Endothelial cell of umbilical vein (primary cell): ENCODE data around the gene MEN1. TPM values are rescaled to one million over a fixed set of nuclear protein-coding genes. Genes with fewer than 3 reads are reported as not detected.

Experiments
- BruUV-seq: library from RNA; stranded (reverse); fragments of 400-500 nt; replicated peaks from 2 replicates; lab custom pipeline; 2021; lab: Mats Ljungman, UMichigan
- CTCF ChIA-PET: fragments of 300-600, 350-600 bp; sonication (Branson Sonifier 250); formaldehyde crosslinking; loops from one replicate; lab custom pipeline; 2021; ENCODE audit warnings: antibody characterized with exemption, inconsistent platforms; lab: Charles Lee
- POLR2A ChIA-PET: fragments of 300-600, 350-600 bp; sonication (Branson Sonifier 250); formaldehyde crosslinking; loops from one replicate; lab custom pipeline; 2021; ENCODE audit warnings: antibody characterized with exemption, inconsistent platforms; lab: Charles Lee
- DNase-seq: peaks from one replicate; pipeline ENCODE4 v3.0.0-alpha.2; 2011; ENCODE audit warnings: low read depth, low spot score
- FAIRE-seq: peaks from 2 replicates; lab custom pipeline; 2011; peaks lifted over from hg19 to GRCh38; lab: Jason Lieb, UNC
- H2AFZ ChIP-seq: 2 replicates; pipeline ENCODE4 v1.6.0; 2012; ENCODE audit warnings: low read depth, low read length, control low read depth, inconsistent platforms
- H3K27ac ChIP-seq: 2 replicates; pipeline ENCODE4 v1.5.1; 2011; ENCODE audit warnings: low read depth, mild to moderate bottlenecking, control low read depth, low read length, moderate library complexity; ENCODE audit not compliant: insufficient read depth
- H3K27me3 ChIP-seq, 2 experiments: 2 replicates each; pipeline versions ENCODE4 v1.6.0 to v1.6.1; 2011; ENCODE audit warnings: low read length in 2 of 2, mixed read lengths in 1 of 2; ENCODE audit not compliant: control insufficient read depth in 2 of 2, insufficient read depth in 2 of 2
- H3K36me3 ChIP-seq, 2 experiments: 2 replicates in 1 of 2; 3 replicates in 1 of 2; pipeline ENCODE4 v1.5.1; 2011; ENCODE audit warnings: low read length in 2 of 2, mild to moderate bottlenecking in 1 of 2, moderate library complexity in 1 of 2; ENCODE audit not compliant: control insufficient read depth in 2 of 2, insufficient read depth in 2 of 2; ENCODE audit errors: extremely low read depth in 1 of 2
- H3K4me1 ChIP-seq: 3 replicates; pipeline ENCODE4 v1.5.1; 2011; ENCODE audit warnings: mild to moderate bottlenecking, low read length; ENCODE audit not compliant: control insufficient read depth, insufficient read depth; ENCODE audit errors: extremely low read depth
- H3K4me2 ChIP-seq: 2 replicates; pipeline ENCODE4 v1.6.1; 2011; ENCODE audit warnings: low read length, control low read depth, mixed read lengths; ENCODE audit not compliant: insufficient read depth
- H3K4me3 ChIP-seq, 3 experiments: fragments of 200-600 bp in 1 of 3; sonication (generic), shearing (Covaris generic) in 1 of 3; replicated peaks in 1 of 3; 2 replicates each; pipeline ENCODE4 v1.5.1; 2011 to 2016; ENCODE audit warnings: control low read depth in 3 of 3, low read length in 3 of 3, mild to moderate bottlenecking in 2 of 3, inconsistent platforms in 1 of 3, low read depth in 1 of 3, moderate library complexity in 1 of 3; ENCODE audit not compliant: insufficient read depth in 1 of 3
- H3K79me2 ChIP-seq: 2 replicates; pipeline ENCODE4 v1.6.0; 2012; ENCODE audit warnings: low read length, inconsistent platforms; ENCODE audit not compliant: control insufficient read depth, insufficient read depth
- H3K9ac ChIP-seq: replicated peaks from 2 replicates; pipeline ENCODE3; 2011; ENCODE audit warnings: low read length, control low read depth; ENCODE audit not compliant: insufficient read depth; ENCODE audit errors: extremely low read depth
- H3K9me1 ChIP-seq: replicated peaks from 3 replicates; pipeline ENCODE4 v1.6.0; 2011; ENCODE audit warnings: mild to moderate bottlenecking, low read length; ENCODE audit not compliant: control insufficient read depth, insufficient read depth; ENCODE audit errors: extremely low read depth
- H3K9me3 ChIP-seq: replicated peaks from 2 replicates; pipeline ENCODE4 v1.5.1; 2012; ENCODE audit warnings: low read length, inconsistent platforms; ENCODE audit not compliant: control insufficient read depth, insufficient read depth
- H4K20me1 ChIP-seq: replicated peaks from 2 replicates; pipeline ENCODE3; 2011; ENCODE audit warnings: mild to moderate bottlenecking, low read length; ENCODE audit not compliant: control insufficient read depth, insufficient read depth; ENCODE audit errors: extremely low read depth
- EZH2 ChIP-seq: IDR thresholded peaks from 2 replicates; pipeline ENCODE4 v1.6.1; 2012; ENCODE audit warnings: borderline replicate concordance, low read depth, mild to moderate bottlenecking, moderate library complexity, low read length, inconsistent platforms; ENCODE audit not compliant: severe bottlenecking
- FOS ChIP-seq: IDR thresholded peaks from 2 replicates; pipeline ENCODE4 v1.6.1; 2011; ENCODE audit warnings: mild to moderate bottlenecking, low read length, moderate library complexity, borderline replicate concordance; ENCODE audit not compliant: insufficient read depth
- GATA2 ChIP-seq: IDR thresholded peaks from 2 replicates; pipeline ENCODE4 v1.7.0; 2011; ENCODE audit warnings: low read depth, mild to moderate bottlenecking, moderate library complexity, mixed read lengths, low read length; ENCODE audit not compliant: insufficient read length, insufficient read depth
- JUN ChIP-seq: IDR thresholded peaks from 2 replicates; pipeline ENCODE4 v1.6.1; 2011; ENCODE audit warnings: borderline replicate concordance, low read depth; ENCODE audit not compliant: insufficient read length, insufficient read depth
- MYC ChIP-seq: IDR thresholded peaks from one replicate; pipeline ENCODE4 v1.6.1; 2011; ENCODE audit warnings: mild to moderate bottlenecking, low read depth, low read length
- POLR2A ChIP-seq: IDR thresholded peaks from 2 replicates; pipeline ENCODE4 v1.6.1; 2012; ENCODE audit warnings: low read depth, mild to moderate bottlenecking, control low read depth, low read length
- POLR2AphosphoS5 ChIP-seq: IDR thresholded peaks from 2 replicates; pipeline ENCODE4 v1.6.1; 2012; ENCODE audit warnings: low read depth, mild to moderate bottlenecking, control low read depth, low read length, moderate library complexity; ENCODE audit not compliant: insufficient read depth
- dilution Hi-C: fragments of 300-500 bp; cut with MboI; formaldehyde crosslinking; loops from one replicate; pipeline ENCODE4 v1.15.0; 2019; ENCODE audit warnings: low sequenced_read_pairs; ENCODE audit not compliant: extremely low pct_ligation_motif_present
- intact Hi-C: fragments of 100-400 bp; cut with micrococcal nuclease; formaldehyde crosslinking; loops from one replicate; pipeline ENCODE4 v1.10.0; 2022
- polyA plus RNA-seq, 4 experiments: library from polyadenylated mRNA; depleted of rRNA in 3 of 4; stranded (reverse) in 3 of 4; unstranded in 1 of 4; fragments of >200 nt; gene quantifications; 2 replicates each; pipeline versions ENCODE4 v1.2.1 to v1.2.3, GENCODE V29; 2011 to 2012; ENCODE audit warnings: missing spikeins in 1 of 4
- total RNA-seq: library from RNA; stranded (reverse); gene quantifications from 2 replicates; pipeline ENCODE4 v1.2.3, GENCODE V29; 2021
- TF ChIP-seq, protein P1 (sequence below): IDR thresholded peaks from 2 replicates; pipeline ENCODE4 v1.6.1; 2011; ENCODE audit not compliant: insufficient read depth, insufficient read length
- TF ChIP-seq, protein P2 (sequence below), 2 donors: IDR thresholded peaks; 1 replicate in 1 of 2; 2 replicates in 1 of 2; pipeline ENCODE4 v1.5.1; 2011; ENCODE audit warnings: low read length in 2 of 2, mild to moderate bottlenecking in 2 of 2, moderate library complexity in 2 of 2, control low read depth in 1 of 2, inconsistent platforms in 1 of 2, low read depth in 1 of 2; ENCODE audit not compliant: insufficient read depth in 1 of 2; ENCODE audit errors: extremely low read depth in 1 of 2

MEN1 gene
- total and polyA plus RNA-seq, 2 donors (not counting 3 experiments of a cell fraction or from before 2014, with no cell fraction given): 41.1 to 43.1 TPM

DNA sequence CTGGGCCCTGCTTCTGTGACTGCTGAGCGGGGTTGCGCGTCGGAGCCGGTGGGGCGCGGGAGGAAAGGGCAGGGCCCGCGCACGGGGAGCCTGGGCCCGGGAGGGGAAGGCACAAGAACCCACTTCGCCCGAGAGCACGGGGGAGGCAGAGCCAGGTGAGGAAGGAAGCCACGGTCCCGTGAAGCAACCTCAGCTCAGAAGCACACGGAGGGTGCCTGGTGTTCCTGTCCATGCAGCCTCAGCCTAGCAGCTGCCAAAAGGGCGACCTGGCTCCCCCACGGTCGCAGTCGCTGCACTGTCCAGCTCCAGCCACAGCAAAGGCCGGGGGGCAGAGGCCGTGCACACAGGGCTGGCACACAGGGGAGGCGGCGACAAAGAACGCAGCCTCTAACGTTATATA lies 43.4 kb upstream of the MEN1 start:
- TF ChIP-seq, protein P1, sequence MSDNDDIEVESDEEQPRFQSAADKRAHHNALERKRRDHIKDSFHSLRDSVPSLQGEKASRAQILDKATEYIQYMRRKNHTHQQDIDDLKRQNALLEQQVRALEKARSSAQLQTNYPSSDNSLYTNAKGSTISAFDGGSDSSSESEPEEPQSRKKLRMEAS: no peak
- TF ChIP-seq, protein P2, sequence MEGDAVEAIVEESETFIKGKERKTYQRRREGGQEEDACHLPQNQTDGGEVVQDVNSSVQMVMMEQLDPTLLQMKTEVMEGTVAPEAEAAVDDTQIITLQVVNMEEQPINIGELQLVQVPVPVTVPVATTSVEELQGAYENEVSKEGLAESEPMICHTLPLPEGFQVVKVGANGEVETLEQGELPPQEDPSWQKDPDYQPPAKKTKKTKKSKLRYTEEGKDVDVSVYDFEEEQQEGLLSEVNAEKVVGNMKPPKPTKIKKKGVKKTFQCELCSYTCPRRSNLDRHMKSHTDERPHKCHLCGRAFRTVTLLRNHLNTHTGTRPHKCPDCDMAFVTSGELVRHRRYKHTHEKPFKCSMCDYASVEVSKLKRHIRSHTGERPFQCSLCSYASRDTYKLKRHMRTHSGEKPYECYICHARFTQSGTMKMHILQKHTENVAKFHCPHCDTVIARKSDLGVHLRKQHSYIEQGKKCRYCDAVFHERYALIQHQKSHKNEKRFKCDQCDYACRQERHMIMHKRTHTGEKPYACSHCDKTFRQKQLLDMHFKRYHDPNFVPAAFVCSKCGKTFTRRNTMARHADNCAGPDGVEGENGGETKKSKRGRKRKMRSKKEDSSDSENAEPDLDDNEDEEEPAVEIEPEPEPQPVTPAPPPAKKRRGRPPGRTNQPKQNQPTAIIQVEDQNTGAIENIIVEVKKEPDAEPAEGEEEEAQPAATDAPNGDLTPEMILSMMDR (IDR thresholded peaks at IDR 0.05; ENCODE audit: extremely low read depth in 1 of 2, insufficient read depth in 1 of 2, low read depth in 1 of 2, low read length in 2 of 2): no peak
- TF ChIP-seq EZH2 (no peak), GATA2 (no peak), FOS (no peak), POLR2AphosphoS5 (no peak), POLR2A (no peak), MYC (no peak), JUN (no peak)
- H3K9me3 ChIP-seq: no peaks in the 10 kb centered on the region
- DNase-seq: no peak
- peaks cover 0 to 10% of the 10 kb centered on the region in 2 experiments for H3K36me3 ChIP-seq
- CTCF ChIA-PET: interaction anchor here (0.8 to 9.1 kb wide), 5 partner anchors 12 to 143 kb away, joined by 3 to 101 read pairs (median 37); partner anchors contain the start of genes BATF2 and EHD1
- intact Hi-C loops: loop anchor here (2.0 kb wide), 1 partner anchor 63 kb away; the partner anchor contains the start of gene ATG2A
- H3K4me3 ChIP-seq: no peak overlapping the region
- no peak overlapping the region for H3K9ac ChIP-seq
- no peak overlapping the region for H3K27ac ChIP-seq
- H3K27me3 ChIP-seq: no peaks in the 10 kb centered on the region
- POLR2A ChIA-PET: interaction anchor here (2.1 to 2.8 kb wide), 2 partner anchors 15 to 24 kb away, joined by 12 to 18 read pairs; partner anchors contain the start of gene EHD1
- no peak for FAIRE-seq
- H3K79me2 ChIP-seq: peaks cover 23% of the 10 kb centered on the region
- H3K4me1 ChIP-seq: peaks cover 34% of the 10 kb centered on the region
- H4K20me1 ChIP-seq: no peaks in the 10 kb centered on the region
- no peaks in the 10 kb centered on the region for H3K9me1 ChIP-seq
- H2AFZ ChIP-seq: no peak overlapping the region
- no peak overlapping the region for H3K4me2 ChIP-seq
- dilution Hi-C loops: no loop called here
- no TSS peak for BruUV-seq
